HEK293 (cell line): ENCODE results near the gene CCDC149.

ENCODE experiments used
- CTCF ChIA-PET: fragments of 350-600 bp; formaldehyde crosslinking; extraction: SDS; loops from one replicate; lab custom pipeline; 2021; ENCODE audit warnings: antibody characterized with exemption; lab: Yijun Ruan, JAX
- POLR2A ChIA-PET: fragments of 300-600 bp; formaldehyde crosslinking; extraction: SDS; loops from one replicate; lab custom pipeline; 2020; ENCODE audit warnings: antibody characterized with exemption, inconsistent platforms; lab: Yijun Ruan, JAX
- H3K27ac ChIP-seq: fragments of 200-500 bp; sonication (Bioruptor generic); 2 replicates; pipeline ENCODE4 v1.5.1; 2014; ENCODE audit warnings: low read depth, low read length, control low read depth, inconsistent platforms; ENCODE audit errors: extremely low read depth
- H3K36me3 ChIP-seq, 2 experiments: fragments of 200-500 bp in 1 of 2; sonication (Bioruptor generic) in 1 of 2; 1 replicate in 1 of 2; 2 replicates in 1 of 2; pipeline ENCODE4 v1.5.1; 2014 to 2017; ENCODE audit warnings: inconsistent platforms in 2 of 2, low read length in 2 of 2; ENCODE audit not compliant: control insufficient read depth in 2 of 2, insufficient read depth in 1 of 2
- H3K4me1 ChIP-seq: fragments of 200-500 bp; sonication (Bioruptor generic); 2 replicates; pipeline ENCODE4 v1.5.1; 2014; ENCODE audit warnings: mild to moderate bottlenecking, low read length, inconsistent platforms; ENCODE audit not compliant: control insufficient read depth, insufficient read depth
- H3K4me3 ChIP-seq: 2 replicates; pipeline ENCODE4 v1.5.1; 2011; ENCODE audit warnings: low read depth, mild to moderate bottlenecking, control low read depth, low read length, moderate library complexity
- H3K9me3 ChIP-seq: fragments of 200-500 bp; sonication (Bioruptor generic); 2 replicates; pipeline ENCODE4 v1.5.1; 2014; ENCODE audit warnings: low read depth, low read length, inconsistent platforms; ENCODE audit not compliant: control insufficient read depth, insufficient read depth
- GLI4 ChIP-seq: fragments of 450-650 bp; formaldehyde crosslinking; IDR thresholded peaks from 2 replicates; pipeline ENCODE4 v1.5.1; 2016; ENCODE audit warnings: missing biosample characterization, missing genetic modification characterization
- ZBTB48 ChIP-seq: fragments of 450-650 bp; formaldehyde crosslinking; IDR thresholded peaks from 2 replicates; pipeline ENCODE4 v1.5.1; 2016; ENCODE audit warnings: missing biosample characterization, missing genetic modification characterization
- ZBTB7A ChIP-seq: fragments of 450-650 bp; formaldehyde crosslinking; IDR thresholded peaks from 2 replicates; pipeline ENCODE4 v1.5.1; 2016; ENCODE audit warnings: low read depth, missing biosample characterization, missing genetic modification characterization
- ZNF138 ChIP-seq: fragments of 450-650 bp; formaldehyde crosslinking; IDR thresholded peaks from 2 replicates; pipeline ENCODE4 v1.5.1; 2016; ENCODE audit warnings: missing biosample characterization, missing genetic modification characterization, borderline replicate concordance
- ZNF169 ChIP-seq: fragments of 450-650 bp; formaldehyde crosslinking; IDR thresholded peaks from 2 replicates; pipeline ENCODE4 v1.5.1; 2016; ENCODE audit warnings: missing biosample characterization, missing genetic modification characterization
- ZNF202 ChIP-seq: fragments of 450-650 bp; formaldehyde crosslinking; IDR thresholded peaks from 2 replicates; pipeline ENCODE4 v1.5.1; 2016; ENCODE audit warnings: missing biosample characterization, missing genetic modification characterization, borderline replicate concordance
- ZNF24 ChIP-seq: fragments of 450-650 bp; formaldehyde crosslinking; IDR thresholded peaks from 2 replicates; pipeline ENCODE4 v1.5.1; 2016; ENCODE audit warnings: missing biosample characterization, missing genetic modification characterization
- ZNF311 ChIP-seq: fragments of 450-650 bp; formaldehyde crosslinking; IDR thresholded peaks from 2 replicates; pipeline ENCODE4 v1.5.1; 2017; ENCODE audit warnings: missing biosample characterization, missing genetic modification characterization, borderline replicate concordance
- ZNF335 ChIP-seq: fragments of 450-650 bp; formaldehyde crosslinking; conservative IDR thresholded peaks from 2 replicates; pipeline ENCODE4 v1.5.1; 2016; ENCODE audit warnings: missing biosample characterization, missing genetic modification characterization
- ZNF426 ChIP-seq: fragments of 450-650 bp; formaldehyde crosslinking; IDR thresholded peaks from 2 replicates; pipeline ENCODE4 v1.5.1; 2017; ENCODE audit warnings: missing biosample characterization, missing genetic modification characterization, mild to moderate bottlenecking, inconsistent platforms, moderate library complexity
- ZNF514 ChIP-seq: fragments of 450-650 bp; formaldehyde crosslinking; IDR thresholded peaks from 2 replicates; pipeline ENCODE4 v1.5.1; 2016; ENCODE audit warnings: missing biosample characterization, missing genetic modification characterization
- ZNF629 ChIP-seq: fragments of 450-650 bp; formaldehyde crosslinking; IDR thresholded peaks from 2 replicates; pipeline ENCODE4 v1.5.1; 2017; ENCODE audit warnings: missing biosample characterization, missing genetic modification characterization
- ZNF843 ChIP-seq: fragments of 450-650 bp; formaldehyde crosslinking; IDR thresholded peaks from 2 replicates; pipeline ENCODE4 v1.5.1; 2016; ENCODE audit warnings: missing biosample characterization, missing genetic modification characterization
- ZSCAN30 ChIP-seq: fragments of 450-650 bp; IDR thresholded peaks from 2 replicates; pipeline ENCODE4 v1.5.1; 2018; ENCODE audit warnings: missing biosample characterization, mild to moderate bottlenecking, missing genetic modification characterization, moderate library complexity
- ZXDB ChIP-seq: fragments of 450-650 bp; formaldehyde crosslinking; IDR thresholded peaks from 2 replicates; pipeline ENCODE4 v1.5.1; 2016; ENCODE audit warnings: missing biosample characterization, missing genetic modification characterization
- TF ChIP-seq, protein P1 (sequence below): fragments of 450-650 bp; formaldehyde crosslinking; IDR thresholded peaks from 2 replicates; pipeline ENCODE4 v1.5.1; 2016; ENCODE audit warnings: missing biosample characterization, missing genetic modification characterization
- TF ChIP-seq, protein P2 (sequence below): fragments of 450-650 bp; formaldehyde crosslinking; conservative IDR thresholded peaks from 2 replicates; pipeline ENCODE4 v1.5.1; 2016; ENCODE audit warnings: low read depth, missing biosample characterization, missing genetic modification characterization
- TF ChIP-seq, protein P3 (sequence below): fragments of 450-650 bp; formaldehyde crosslinking; IDR thresholded peaks from 2 replicates; pipeline ENCODE4 v1.5.1; 2016; ENCODE audit warnings: missing biosample characterization, missing genetic modification characterization, low read depth
- TF ChIP-seq, protein P4 (sequence below): fragments of 450-650 bp; formaldehyde crosslinking; IDR thresholded peaks from 2 replicates; pipeline ENCODE4 v1.5.1; 2017; ENCODE audit warnings: missing biosample characterization, mild to moderate bottlenecking, missing genetic modification characterization, moderate library complexity
- TF ChIP-seq, protein P5 (sequence below): fragments of 450-650 bp; formaldehyde crosslinking; IDR thresholded peaks from 2 replicates; pipeline ENCODE4 v1.5.1; 2017; ENCODE audit warnings: missing biosample characterization, missing genetic modification characterization

The CCDC149 gene

DNA sequence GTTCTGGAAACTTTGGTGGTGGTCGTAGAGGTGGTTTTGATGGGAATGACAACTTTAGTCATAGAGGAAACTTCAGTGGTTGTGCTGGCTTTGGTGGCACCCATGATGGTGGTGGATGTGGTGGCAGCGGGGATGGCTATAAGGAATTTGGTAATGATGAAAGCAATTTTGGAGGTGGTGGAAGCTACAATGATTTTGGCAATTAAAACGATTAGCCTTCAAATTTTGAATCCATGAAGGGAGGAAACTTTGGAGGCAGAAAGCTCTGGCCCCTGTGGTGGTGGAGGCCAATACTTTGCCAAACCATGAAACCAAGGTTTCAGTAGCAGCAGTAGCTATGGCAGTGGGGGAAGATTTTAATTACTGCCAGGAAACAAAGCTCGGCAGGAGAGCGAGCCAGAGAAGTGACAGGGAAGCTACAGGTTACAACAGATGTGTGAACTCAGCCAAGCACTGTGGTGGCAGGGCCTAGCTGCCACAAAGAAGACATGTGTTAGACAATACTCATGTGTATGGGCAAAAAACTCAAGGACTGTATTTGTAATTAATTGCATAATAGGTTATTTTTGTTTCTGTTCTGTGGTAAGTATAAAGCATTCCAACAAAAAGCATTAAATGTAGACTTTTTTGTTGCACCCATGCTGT, 140.7 kb downstream of the CCDC149 start:
- Histone ChIP-seq H3K4me3 (no peak overlapping the region), H3K9me3 (no peaks in the 10 kb centered on the region), H3K4me1 (no peaks in the 10 kb centered on the region), H3K27ac (no peak overlapping the region), H3K36me3 (no peaks in the 10 kb centered on the region)
- POLR2A ChIA-PET = no interaction called here
- CTCF ChIA-PET = no interaction called here
- TF ChIP-seq ZNF629 (no peak), ZNF514 (tag by site-specific recombination) (no peak), ZSCAN30 (tag by site-specific recombination) (no peak), ZNF426 (tag by site-specific recombination) (no peak), ZNF202 (tag by site-specific recombination) (no peak), ZNF138 (tag by site-specific recombination) (no peak), ZBTB48 (tag by site-specific recombination) (no peak), ZBTB7A (tag by site-specific recombination) (no peak), ZNF311 (no peak), GLI4 (no peak), ZNF335 (tag by site-specific recombination) (no peak), ZNF843 (tag by site-specific recombination) (no peak), ZXDB (tag by site-specific recombination) (no peak), ZNF24 (tag by site-specific recombination) (no peak), ZNF169 (tag by site-specific recombination) (no peak)
- TF ChIP-seq, protein P1, sequence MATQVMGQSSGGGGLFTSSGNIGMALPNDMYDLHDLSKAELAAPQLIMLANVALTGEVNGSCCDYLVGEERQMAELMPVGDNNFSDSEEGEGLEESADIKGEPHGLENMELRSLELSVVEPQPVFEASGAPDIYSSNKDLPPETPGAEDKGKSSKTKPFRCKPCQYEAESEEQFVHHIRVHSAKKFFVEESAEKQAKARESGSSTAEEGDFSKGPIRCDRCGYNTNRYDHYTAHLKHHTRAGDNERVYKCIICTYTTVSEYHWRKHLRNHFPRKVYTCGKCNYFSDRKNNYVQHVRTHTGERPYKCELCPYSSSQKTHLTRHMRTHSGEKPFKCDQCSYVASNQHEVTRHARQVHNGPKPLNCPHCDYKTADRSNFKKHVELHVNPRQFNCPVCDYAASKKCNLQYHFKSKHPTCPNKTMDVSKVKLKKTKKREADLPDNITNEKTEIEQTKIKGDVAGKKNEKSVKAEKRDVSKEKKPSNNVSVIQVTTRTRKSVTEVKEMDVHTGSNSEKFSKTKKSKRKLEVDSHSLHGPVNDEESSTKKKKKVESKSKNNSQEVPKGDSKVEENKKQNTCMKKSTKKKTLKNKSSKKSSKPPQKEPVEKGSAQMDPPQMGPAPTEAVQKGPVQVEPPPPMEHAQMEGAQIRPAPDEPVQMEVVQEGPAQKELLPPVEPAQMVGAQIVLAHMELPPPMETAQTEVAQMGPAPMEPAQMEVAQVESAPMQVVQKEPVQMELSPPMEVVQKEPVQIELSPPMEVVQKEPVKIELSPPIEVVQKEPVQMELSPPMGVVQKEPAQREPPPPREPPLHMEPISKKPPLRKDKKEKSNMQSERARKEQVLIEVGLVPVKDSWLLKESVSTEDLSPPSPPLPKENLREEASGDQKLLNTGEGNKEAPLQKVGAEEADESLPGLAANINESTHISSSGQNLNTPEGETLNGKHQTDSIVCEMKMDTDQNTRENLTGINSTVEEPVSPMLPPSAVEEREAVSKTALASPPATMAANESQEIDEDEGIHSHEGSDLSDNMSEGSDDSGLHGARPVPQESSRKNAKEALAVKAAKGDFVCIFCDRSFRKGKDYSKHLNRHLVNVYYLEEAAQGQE (tag by site-specific recombination) = no peak
- TF ChIP-seq, protein P2, sequence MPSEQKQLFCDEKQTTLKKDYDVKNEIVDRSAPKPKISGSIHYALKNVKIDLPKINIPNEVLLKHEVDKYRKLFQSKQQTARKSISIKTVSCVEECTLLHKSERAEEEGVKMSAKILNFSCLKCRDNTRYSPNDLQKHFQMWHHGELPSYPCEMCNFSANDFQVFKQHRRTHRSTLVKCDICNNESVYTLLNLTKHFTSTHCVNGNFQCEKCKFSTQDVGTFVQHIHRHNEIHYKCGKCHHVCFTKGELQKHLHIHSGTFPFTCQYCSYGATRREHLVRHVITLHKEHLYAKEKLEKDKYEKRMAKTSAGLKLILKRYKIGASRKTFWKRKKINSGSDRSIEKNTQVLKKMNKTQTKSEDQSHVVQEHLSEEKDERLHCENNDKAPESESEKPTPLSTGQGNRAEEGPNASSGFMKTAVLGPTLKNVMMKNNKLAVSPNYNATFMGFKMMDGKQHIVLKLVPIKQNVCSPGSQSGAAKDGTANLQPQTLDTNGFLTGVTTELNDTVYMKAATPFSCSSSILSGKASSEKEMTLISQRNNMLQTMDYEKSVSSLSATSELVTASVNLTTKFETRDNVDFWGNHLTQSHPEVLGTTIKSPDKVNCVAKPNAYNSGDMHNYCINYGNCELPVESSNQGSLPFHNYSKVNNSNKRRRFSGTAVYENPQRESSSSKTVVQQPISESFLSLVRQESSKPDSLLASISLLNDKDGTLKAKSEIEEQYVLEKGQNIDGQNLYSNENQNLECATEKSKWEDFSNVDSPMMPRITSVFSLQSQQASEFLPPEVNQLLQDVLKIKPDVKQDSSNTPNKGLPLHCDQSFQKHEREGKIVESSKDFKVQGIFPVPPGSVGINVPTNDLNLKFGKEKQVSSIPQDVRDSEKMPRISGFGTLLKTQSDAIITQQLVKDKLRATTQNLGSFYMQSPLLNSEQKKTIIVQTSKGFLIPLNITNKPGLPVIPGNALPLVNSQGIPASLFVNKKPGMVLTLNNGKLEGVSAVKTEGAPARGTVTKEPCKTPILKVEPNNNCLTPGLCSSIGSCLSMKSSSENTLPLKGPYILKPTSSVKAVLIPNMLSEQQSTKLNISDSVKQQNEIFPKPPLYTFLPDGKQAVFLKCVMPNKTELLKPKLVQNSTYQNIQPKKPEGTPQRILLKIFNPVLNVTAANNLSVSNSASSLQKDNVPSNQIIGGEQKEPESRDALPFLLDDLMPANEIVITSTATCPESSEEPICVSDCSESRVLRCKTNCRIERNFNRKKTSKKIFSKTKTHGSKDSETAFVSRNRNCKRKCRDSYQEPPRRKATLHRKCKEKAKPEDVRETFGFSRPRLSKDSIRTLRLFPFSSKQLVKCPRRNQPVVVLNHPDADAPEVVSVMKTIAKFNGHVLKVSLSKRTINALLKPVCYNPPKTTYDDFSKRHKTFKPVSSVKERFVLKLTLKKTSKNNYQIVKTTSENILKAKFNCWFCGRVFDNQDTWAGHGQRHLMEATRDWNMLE (tag by site-specific recombination) = no peak
- TF ChIP-seq, protein P3, sequence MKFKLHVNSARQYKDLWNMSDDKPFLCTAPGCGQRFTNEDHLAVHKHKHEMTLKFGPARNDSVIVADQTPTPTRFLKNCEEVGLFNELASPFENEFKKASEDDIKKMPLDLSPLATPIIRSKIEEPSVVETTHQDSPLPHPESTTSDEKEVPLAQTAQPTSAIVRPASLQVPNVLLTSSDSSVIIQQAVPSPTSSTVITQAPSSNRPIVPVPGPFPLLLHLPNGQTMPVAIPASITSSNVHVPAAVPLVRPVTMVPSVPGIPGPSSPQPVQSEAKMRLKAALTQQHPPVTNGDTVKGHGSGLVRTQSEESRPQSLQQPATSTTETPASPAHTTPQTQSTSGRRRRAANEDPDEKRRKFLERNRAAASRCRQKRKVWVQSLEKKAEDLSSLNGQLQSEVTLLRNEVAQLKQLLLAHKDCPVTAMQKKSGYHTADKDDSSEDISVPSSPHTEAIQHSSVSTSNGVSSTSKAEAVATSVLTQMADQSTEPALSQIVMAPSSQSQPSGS (tag by site-specific recombination) = no peak
- TF ChIP-seq, protein P4, sequence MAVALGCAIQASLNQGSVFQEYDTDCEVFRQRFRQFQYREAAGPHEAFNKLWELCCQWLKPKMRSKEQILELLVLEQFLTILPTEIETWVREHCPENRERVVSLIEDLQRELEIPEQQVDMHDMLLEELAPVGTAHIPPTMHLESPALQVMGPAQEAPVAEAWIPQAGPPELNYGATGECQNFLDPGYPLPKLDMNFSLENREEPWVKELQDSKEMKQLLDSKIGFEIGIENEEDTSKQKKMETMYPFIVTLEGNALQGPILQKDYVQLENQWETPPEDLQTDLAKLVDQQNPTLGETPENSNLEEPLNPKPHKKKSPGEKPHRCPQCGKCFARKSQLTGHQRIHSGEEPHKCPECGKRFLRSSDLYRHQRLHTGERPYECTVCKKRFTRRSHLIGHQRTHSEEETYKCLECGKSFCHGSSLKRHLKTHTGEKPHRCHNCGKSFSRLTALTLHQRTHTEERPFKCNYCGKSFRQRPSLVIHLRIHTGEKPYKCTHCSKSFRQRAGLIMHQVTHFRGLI (tag by site-specific recombination) = no peak
- TF ChIP-seq, protein P5, sequence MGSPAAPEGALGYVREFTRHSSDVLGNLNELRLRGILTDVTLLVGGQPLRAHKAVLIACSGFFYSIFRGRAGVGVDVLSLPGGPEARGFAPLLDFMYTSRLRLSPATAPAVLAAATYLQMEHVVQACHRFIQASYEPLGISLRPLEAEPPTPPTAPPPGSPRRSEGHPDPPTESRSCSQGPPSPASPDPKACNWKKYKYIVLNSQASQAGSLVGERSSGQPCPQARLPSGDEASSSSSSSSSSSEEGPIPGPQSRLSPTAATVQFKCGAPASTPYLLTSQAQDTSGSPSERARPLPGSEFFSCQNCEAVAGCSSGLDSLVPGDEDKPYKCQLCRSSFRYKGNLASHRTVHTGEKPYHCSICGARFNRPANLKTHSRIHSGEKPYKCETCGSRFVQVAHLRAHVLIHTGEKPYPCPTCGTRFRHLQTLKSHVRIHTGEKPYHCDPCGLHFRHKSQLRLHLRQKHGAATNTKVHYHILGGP (tag by site-specific recombination) = no peak
